SK-N-MC (cell line): ENCODE results near the gene TAS2R16.

ENCODE experiments used
- EZH2 ChIP-seq: fragments of 200-600 bp; sonication (generic); IDR thresholded peaks from one replicate; pipeline ENCODE4 v1.6.1; 2017; ENCODE audit warnings: antibody characterized with exemption
- FOXP2 ChIP-seq: optimal IDR thresholded peaks from 2 replicates; pipeline ENCODE3; 2011; ENCODE audit warnings: mild to moderate bottlenecking, moderate library complexity; ENCODE audit not compliant: insufficient read depth; ENCODE audit errors: extremely low read length, control extremely low read depth
- POLR2AphosphoS5 ChIP-seq: IDR thresholded peaks from 2 replicates; pipeline ENCODE4 v1.6.1; 2012; ENCODE audit warnings: mild to moderate bottlenecking, low read depth, low read length, borderline replicate concordance

DNA sequence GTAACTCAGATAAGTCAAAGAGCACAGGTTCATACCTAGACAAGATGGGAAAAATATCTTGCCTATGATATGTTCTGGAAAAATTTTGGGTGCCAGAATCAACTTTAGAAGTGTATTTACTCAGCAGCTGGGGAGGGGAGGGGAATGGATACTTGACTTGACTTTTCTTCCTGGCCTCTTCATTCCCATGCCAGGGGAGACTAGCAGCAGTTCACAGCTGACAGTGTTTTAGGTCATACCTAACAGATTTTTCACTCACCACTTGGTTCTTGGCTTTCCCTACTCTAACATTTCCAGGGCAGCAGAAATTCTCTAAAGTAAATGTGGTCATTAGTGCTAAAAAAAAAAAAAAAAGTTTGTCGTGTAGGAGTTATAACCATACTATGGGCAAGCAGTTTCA lies 46.3 kb downstream of the TAS2R16 start:
- TF ChIP-seq EZH2 (no peak), POLR2AphosphoS5 (no peak), FOXP2 (no peak)
